T-cell (primary cell): ENCODE measurements around the gene PPL. TPM values are rescaled to one million over a fixed set of nuclear protein-coding genes. Genes with fewer than 3 reads are reported as not detected.
"Not testable (repeated sequence)": the region's sequence is repeated elsewhere in the genome, so short reads cannot be mapped to it uniquely, and the experiment has no call there.

Source experiments
- ATAC-seq, 4 experiments: fragments of 200-7000 bp in 3 of 4; fragments of 150-1000 bp in 1 of 4; cut with Tn5 transposase; replicated peaks in 1 of 4; 1 replicate in 3 of 4; 2 replicates in 1 of 4; pipeline ENCODE4 v1.10.0; 2021; ENCODE audit warnings: moderate library complexity in 3 of 4, mild to moderate bottlenecking in 2 of 4, moderate number of reproducible peaks in 1 of 4
- CTCF ChIA-PET, 2 donors: fragments of 300-600 bp; sonication (Branson Sonifier 250); formaldehyde crosslinking; loops; one replicate each; lab custom pipeline; 2022; ENCODE audit warnings: antibody characterized with exemption in 2 of 2; lab: Charles Lee
- POLR2A ChIA-PET, 2 donors: fragments of 300-600 bp; sonication (Branson Sonifier 250); formaldehyde crosslinking; loops; one replicate each; lab custom pipeline; 2022; ENCODE audit warnings: antibody characterized with exemption in 2 of 2; lab: Charles Lee
- DNase-seq, 35 experiments: peaks; one replicate each; pipeline versions ENCODE4 v3.0.0 to v3.0.0-alpha.2; 2013 to 2023
- H3K27ac ChIP-seq: one replicate; pipeline ENCODE4 v1.5.1; 2013; ENCODE audit warnings: low read length
- H3K27me3 ChIP-seq, 2 experiments: replicated peaks in 1 of 2; 1 replicate in 1 of 2; 2 replicates in 1 of 2; pipeline versions ENCODE4 v1.6.1 to v1.7.0; 2013; ENCODE audit warnings: low read length in 1 of 2, mixed read lengths in 1 of 2; ENCODE audit not compliant: control insufficient read depth in 2 of 2, insufficient read depth in 2 of 2; ENCODE audit errors: extremely low read depth in 1 of 2
- H3K36me3 ChIP-seq, 2 donors: 1 replicate in 1 of 2; 2 replicates in 1 of 2; pipeline versions ENCODE4 v1.6.1 to v1.7.0; 2013; ENCODE audit warnings: low read length in 1 of 2; ENCODE audit not compliant: control insufficient read depth in 2 of 2, insufficient read depth in 1 of 2; ENCODE audit errors: extremely low read depth in 1 of 2
- H3K4me1 ChIP-seq, 2 experiments: 1 replicate in 1 of 2; 2 replicates in 1 of 2; pipeline versions ENCODE4 v1.6.1 to v1.7.0; 2013; ENCODE audit warnings: low read length in 2 of 2, mixed read lengths in 1 of 2; ENCODE audit not compliant: insufficient read depth in 2 of 2, control insufficient read depth in 1 of 2; ENCODE audit errors: extremely low read depth in 1 of 2
- H3K4me3 ChIP-seq, 2 donors: 1 replicate in 1 of 2; 2 replicates in 1 of 2; pipeline versions ENCODE4 v1.5.1 to v1.7.0; 2013; ENCODE audit warnings: mild to moderate bottlenecking in 2 of 2, low read length in 1 of 2, moderate library complexity in 1 of 2; ENCODE audit not compliant: control insufficient read depth in 1 of 2; ENCODE audit errors: extremely low read depth in 1 of 2
- H3K9me3 ChIP-seq: 2 replicates; pipeline ENCODE4 v1.7.0; 2013
- H3K27ac Mint-ChIP-seq, 2 donors: one replicate each; pipeline ENCODE4 v1.8.0; 2020 to 2021; ENCODE audit warnings: mild to moderate bottlenecking in 2 of 2, mixed read lengths in 2 of 2
- H3K27me3 Mint-ChIP-seq, 2 donors: one replicate each; pipeline ENCODE4 v1.8.0; 2021 to 2022; ENCODE audit warnings: mixed read lengths in 2 of 2
- H3K36me3 Mint-ChIP-seq: one replicate; pipeline ENCODE4 v1.8.0; 2021; ENCODE audit warnings: mixed read lengths
- H3K4me1 Mint-ChIP-seq, 3 donors: one replicate each; pipeline ENCODE4 v1.8.0; 2020 to 2022; ENCODE audit warnings: mixed read lengths in 3 of 3, mild to moderate bottlenecking in 1 of 3
- H3K4me3 Mint-ChIP-seq, 3 donors: one replicate each; pipeline ENCODE4 v1.8.0; 2020 to 2022; ENCODE audit warnings: mild to moderate bottlenecking in 3 of 3, mixed read lengths in 3 of 3, moderate library complexity in 3 of 3
- H3K9me3 Mint-ChIP-seq, 3 donors: one replicate each; pipeline ENCODE4 v1.8.0; 2020 to 2022; ENCODE audit warnings: mixed read lengths in 3 of 3
- WGBS: methylation state at CpG from one replicate; pipeline ENCODE4 v1.1.5; 2013; ENCODE audit warnings: missing lambda C conversion rate; ENCODE audit not compliant: insufficient coverage; 5-methylcytosine and 5-hydroxymethylcytosine counted together
- total RNA-seq, 35 experiments: library from RNA in 6 of 35; stranded (reverse) in 6 of 35; fragments of 120-200 nt in 1 of 35; gene quantifications; one replicate each; pipeline versions ENCODE4 v1.2.1 to v1.2.4 and lab custom pipeline; 2013 to 2026

Gene PPL
- total RNA-seq, 5 donors from 2014 or later (not counting 1 experiment from before 2014, with no cell fraction given): 0.10 to 0.32 (median 0.12) TPM; not detected in 2

DNA sequence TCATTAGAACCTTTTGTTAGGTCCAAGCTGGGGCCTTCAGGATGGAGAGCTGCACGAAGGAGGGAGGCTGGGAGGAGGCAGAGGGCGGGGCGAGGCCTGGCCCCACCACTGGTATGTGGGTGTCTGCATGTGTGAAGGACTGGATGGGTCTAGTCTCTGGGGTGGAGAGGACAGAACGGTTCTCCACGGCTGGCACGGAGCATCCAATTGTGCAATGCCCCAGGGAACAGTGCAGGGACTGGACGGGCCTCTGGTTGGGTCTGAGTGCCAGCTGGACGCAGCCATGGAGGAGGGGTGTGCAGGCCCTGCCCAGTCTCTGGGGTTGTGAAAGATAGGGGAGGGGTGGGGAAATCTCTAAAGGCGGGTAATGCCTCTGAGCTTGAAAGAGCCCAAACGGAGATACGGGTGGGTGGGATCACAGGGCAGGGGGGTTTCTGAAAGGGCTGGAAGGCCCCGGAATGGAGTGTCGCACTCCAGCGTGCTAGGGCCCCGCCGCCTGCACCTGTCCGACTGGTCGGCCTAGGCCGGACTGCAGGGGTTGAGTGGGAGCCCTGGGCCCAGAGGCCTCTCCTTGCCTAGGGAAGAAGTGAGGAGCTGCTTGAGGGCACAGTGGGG, 1.6 kb downstream of the PPL start:
- H3K27ac ChIP-seq: no peak overlapping the region
- Mint-ChIP-seq H3K36me3 (no peaks in the 10 kb centered on the region), H3K27me3 (peaks cover 36 to 54% of the 10 kb centered on the region in 2 donors), H3K4me1 (peaks cover 4 to 13% (median 4%) of the 10 kb centered on the region in 3 donors), H3K9me3 (no peaks in the 10 kb centered on the region), H3K4me3 (peak overlapping the region in 1 of 3 donors; percentile 36), H3K27ac (no peak overlapping the region)
- peaks cover 0 to 64% of the 10 kb centered on the region in 2 experiments for H3K27me3 ChIP-seq
- 80% methylated on average over 18 of the region's 19 CpGs for WGBS
- DNase-seq (no peak), ATAC-seq (no peak)
- ChIA-PET POLR2A (no interaction called here), CTCF (interaction anchor here in 1 of 2 donors (0.6 kb wide), 1 partner anchor 16 kb away, joined by 5 read pairs; no protein-coding TSS in a partner anchor)
- no peaks in the 10 kb centered on the region for H3K36me3 ChIP-seq
- no peak overlapping the region for H3K4me3 ChIP-seq
- H3K9me3 ChIP-seq: no peaks in the 10 kb centered on the region
- H3K4me1 ChIP-seq: peaks cover 0 to 12% of the 10 kb centered on the region in 2 experiments

- DNase-seq: no peak
- peaks cover 36 to 54% of the 10 kb centered on the region in 2 donors for H3K27me3 Mint-ChIP-seq
Measured at GRCh38 chr16:4934591-4934990, 2.4 kb downstream of the PPL start.

GRCh38 chr16:4933871-4934395, 3.0 kb downstream of the PPL start:
- H3K27me3 ChIP-seq: peaks cover 0 to 57% of the 10 kb centered on the region in 2 experiments
- H3K36me3 ChIP-seq: no peaks in the 10 kb centered on the region
- DNase-seq (no peak), ATAC-seq (no peak)
- no peak overlapping the region for H3K27ac ChIP-seq
- CTCF ChIA-PET: no interaction called here
- Mint-ChIP-seq H3K4me3 (no peak overlapping the region), H3K36me3 (no peaks in the 10 kb centered on the region), H3K27ac (no peak overlapping the region), H3K27me3 (peaks cover 36 to 53% of the 10 kb centered on the region in 2 donors), H3K4me1 (peaks cover 4 to 13% (median 4%) of the 10 kb centered on the region in 3 donors), H3K9me3 (no peaks in the 10 kb centered on the region)
- WGBS: 87% methylated on average over 14 of the region's 15 CpGs
- POLR2A ChIA-PET: no interaction called here
- H3K4me1 ChIP-seq: peaks cover 0 to 12% of the 10 kb centered on the region in 2 experiments
- no peaks in the 10 kb centered on the region for H3K9me3 ChIP-seq
- H3K4me3 ChIP-seq: no peak overlapping the region

More at GRCh38 chr16:4934591-4934990, 2.4 kb downstream of the PPL start:
- ATAC-seq: no peak
- no peaks in the 10 kb centered on the region for H3K9me3 Mint-ChIP-seq
- peak overlapping the region in 1 of 2 donors; percentile 11 for H3K27ac Mint-ChIP-seq
- H3K9me3 ChIP-seq: no peaks in the 10 kb centered on the region
- no peak overlapping the region for H3K27ac ChIP-seq
- no peaks in the 10 kb centered on the region for H3K36me3 Mint-ChIP-seq
- H3K4me1 Mint-ChIP-seq: peaks cover 4 to 13% (median 4%) of the 10 kb centered on the region in 3 donors
- POLR2A ChIA-PET: no interaction called here
- peak overlapping the region in 1 of 3 donors; percentile 36 for H3K4me3 Mint-ChIP-seq
- peaks cover 0 to 12% of the 10 kb centered on the region in 2 experiments for H3K4me1 ChIP-seq
- CTCF ChIA-PET: no interaction called here
- WGBS: 93% methylated on average over 4 of the region's 6 CpGs
- no peaks in the 10 kb centered on the region for H3K36me3 ChIP-seq
- no peak overlapping the region for H3K4me3 ChIP-seq
- peaks cover 0 to 61% of the 10 kb centered on the region in 2 experiments for H3K27me3 ChIP-seq

DNA sequence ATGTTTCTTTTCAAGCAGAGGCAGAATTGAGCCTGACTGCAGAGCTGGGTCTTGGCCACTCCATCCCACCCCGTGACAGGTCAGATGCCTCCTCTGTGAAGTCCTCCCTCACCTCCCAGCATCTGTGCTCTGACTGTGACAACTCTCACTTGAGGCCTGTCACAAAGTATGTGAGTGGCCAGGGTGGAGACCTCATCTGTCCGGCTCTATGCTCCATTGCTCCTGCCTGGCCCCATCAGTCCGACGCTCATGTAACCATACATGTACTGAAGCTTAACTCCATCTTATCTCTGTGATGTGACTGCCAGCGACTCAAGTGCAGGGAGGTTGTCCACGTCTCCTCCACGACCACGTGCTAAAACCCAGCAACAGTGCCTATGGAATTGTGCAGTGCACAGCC, 3.5 kb downstream of the PPL start:
- 74% methylated on average over 7 of the region's 8 CpGs for WGBS
- no peaks in the 10 kb centered on the region for H3K9me3 Mint-ChIP-seq
- H3K4me3 Mint-ChIP-seq: no peak overlapping the region
- Histone ChIP-seq H3K4me3 (no peak overlapping the region), H3K36me3 (no peaks in the 10 kb centered on the region), H3K4me1 (peaks cover 0 to 12% of the 10 kb centered on the region in 2 experiments), H3K27me3 (peaks cover 0 to 54% of the 10 kb centered on the region in 2 experiments), H3K9me3 (no peaks in the 10 kb centered on the region), H3K27ac (no peak overlapping the region)
- no peak overlapping the region for H3K27ac Mint-ChIP-seq
- peaks cover 32 to 48% of the 10 kb centered on the region in 2 donors for H3K27me3 Mint-ChIP-seq
- POLR2A ChIA-PET: no interaction called here
- CTCF ChIA-PET: interaction anchor here in 1 of 2 donors (0.7 kb wide), 1 partner anchor 1161 kb away, joined by 4 read pairs; no protein-coding TSS in a partner anchor
- ATAC-seq (no peak), DNase-seq (no peak)
- H3K36me3 Mint-ChIP-seq: no peaks in the 10 kb centered on the region
- peaks cover 4 to 13% (median 4%) of the 10 kb centered on the region in 3 donors for H3K4me1 Mint-ChIP-seq

- Histone ChIP-seq H3K27me3 (peaks cover 0 to 45% of the 10 kb centered on the region in 2 experiments), H3K4me1 (peaks cover 0 to 8% of the 10 kb centered on the region in 2 experiments), H3K9me3 (no peaks in the 10 kb centered on the region), H3K27ac (no peak overlapping the region), H3K4me3 (no peak overlapping the region), H3K36me3 (no peaks in the 10 kb centered on the region)
- 94% methylated on average over 9 of the region's 11 CpGs for WGBS
- Mint-ChIP-seq H3K36me3 (peaks cover 7% of the 10 kb centered on the region), H3K9me3 (peaks cover 5 to 8% (median 7%) of the 10 kb centered on the region in 3 donors), H3K27ac (no peak overlapping the region), H3K4me1 (peaks cover 0 to 4% (median 0%) of the 10 kb centered on the region in 3 donors), H3K4me3 (no peak overlapping the region), H3K27me3 (peaks cover 20 to 31% of the 10 kb centered on the region in 2 donors)
- no peak for DNase-seq
- ATAC-seq: no peak
- CTCF ChIA-PET: no interaction called here
- POLR2A ChIA-PET: no interaction called here
Measured at GRCh38 chr16:4931381-4931780, 5.6 kb downstream of the PPL start.

- H3K27ac ChIP-seq, H3K4me3 Mint-ChIP-seq, H3K27ac Mint-ChIP-seq, H3K36me3 ChIP-seq, POLR2A ChIA-PET, H3K36me3 Mint-ChIP-seq, CTCF ChIA-PET, H3K4me1 Mint-ChIP-seq, H3K4me1 ChIP-seq, ATAC-seq, DNase-seq, H3K4me3 ChIP-seq, H3K9me3 ChIP-seq: not testable (repeated sequence)
- Mint-ChIP-seq H3K9me3 (peaks cover 5 to 12% (median 12%) of the 10 kb centered on the region in 3 donors), H3K27me3 (peaks cover 11 to 21% of the 10 kb centered on the region in 2 donors)
- no CpG with 5 or more reads among the region's 4 CpGs for WGBS
- H3K27me3 ChIP-seq: peaks cover 0 to 31% of the 10 kb centered on the region in 2 experiments
Measured at GRCh38 chr16:4929619-4930018, 7.3 kb downstream of the PPL start.
